ENCODE measurements around the gene C17orf113. TPM values are rescaled to one million over a fixed set of nuclear protein-coding genes. Genes with fewer than 3 reads are reported as not detected.
"Not testable (repeated sequence)": the region's sequence is repeated elsewhere in the genome, so short reads cannot be mapped to it uniquely, and the experiment has no call there.

C17orf113 gene
- total RNA-seq, 1 donor from 2014 or later, result 0.51 TPM

DNA sequence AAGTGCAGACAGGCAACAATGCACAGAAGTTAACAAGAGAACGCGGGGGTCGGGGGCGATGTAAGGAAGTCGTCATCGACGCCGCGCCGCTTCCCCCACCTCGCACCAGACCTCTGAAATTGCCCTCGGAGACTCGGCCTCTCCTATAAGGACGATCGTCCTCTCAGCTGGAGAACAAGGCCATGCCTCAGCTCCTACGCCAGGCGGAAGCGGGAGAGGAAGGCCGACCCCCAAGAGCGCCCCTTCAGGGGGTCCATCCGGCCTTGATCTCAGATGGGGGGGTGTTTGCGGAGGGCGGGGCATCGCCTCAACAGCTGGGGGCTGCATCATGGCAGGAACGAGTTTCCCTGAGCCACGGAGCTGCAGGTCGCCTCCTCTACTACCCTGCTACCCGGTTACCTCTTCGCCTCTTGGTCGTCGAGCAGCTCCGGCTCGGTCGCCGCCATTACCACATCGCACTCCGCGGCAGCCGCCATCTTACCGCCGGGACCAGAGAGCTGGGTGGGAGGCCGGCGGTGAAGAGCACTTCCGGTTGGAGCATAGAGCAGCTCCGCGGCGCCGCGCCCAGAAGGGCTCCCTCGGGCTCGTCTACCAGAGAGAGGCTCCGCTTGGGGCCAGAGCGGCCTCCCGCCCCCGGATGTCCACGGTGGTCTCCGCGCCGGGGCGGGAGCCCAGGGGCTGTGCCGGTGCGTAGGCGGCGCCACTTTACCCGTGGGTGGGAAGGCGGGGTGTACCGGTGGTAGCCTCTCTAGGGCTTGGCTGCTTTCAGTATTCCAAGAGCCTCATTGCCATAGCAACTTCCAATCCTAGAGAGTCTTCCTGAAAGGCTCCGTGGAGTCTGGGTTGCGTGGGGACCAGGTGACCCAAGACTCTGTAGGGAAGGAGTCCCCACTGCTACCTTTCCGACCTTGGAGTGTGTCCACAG, 33.2 kb downstream of the C17orf113 start, which contains the start of gene DNAJC7:
Gene DNAJC7 (minus strand): TSS at position 499 of the 925 bp plus-strand sequence. CDS start 23 bp downstream, at position 476.
- peak; percentile 92 for DNase-seq (ENCODE audit: low read depth)

DNA sequence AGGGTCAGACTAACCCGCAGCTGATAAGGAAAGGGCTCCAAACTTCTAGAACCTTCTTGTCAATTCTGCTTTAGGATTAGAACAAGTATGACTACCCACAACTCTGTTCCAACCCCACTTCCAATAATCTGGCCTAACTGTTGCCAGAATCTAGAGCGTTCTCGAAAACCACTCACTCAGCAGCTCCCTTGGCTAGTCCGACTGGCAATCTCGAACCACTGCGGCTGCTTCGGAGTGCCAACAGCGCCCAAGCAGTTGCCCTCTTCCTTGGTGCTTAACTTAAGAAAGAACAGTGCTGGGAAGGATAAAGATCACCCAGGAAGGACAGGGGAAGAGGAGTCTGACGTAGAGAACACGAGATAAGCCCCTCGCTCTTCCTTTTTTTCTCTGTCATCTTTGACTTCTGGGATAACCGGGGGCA, 34.0 kb downstream of the C17orf113 start:
- DNase-seq (ENCODE audit: low read depth), result peak; percentile 44

DNA sequence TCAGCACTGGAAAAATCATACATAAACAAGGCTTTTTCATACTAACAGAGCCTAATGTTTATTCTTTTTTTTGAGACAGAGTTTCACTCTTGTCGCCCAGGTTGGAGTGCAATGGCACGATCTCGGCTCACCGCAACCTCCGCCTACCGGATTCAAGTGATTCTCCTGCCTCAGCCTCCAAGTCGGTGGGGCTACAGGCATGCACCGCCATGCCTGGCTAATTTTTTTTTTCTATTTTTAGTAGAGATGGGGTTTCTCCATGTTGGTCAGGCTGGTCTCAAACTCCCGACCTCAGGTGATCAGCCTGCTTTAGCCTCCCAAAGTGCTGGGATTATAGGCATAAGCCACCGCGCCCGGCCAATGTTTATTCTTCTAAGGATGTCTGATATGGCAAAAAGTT, 36.7 kb downstream of the C17orf113 start:
- DNase-seq (ENCODE audit: low read depth), result not testable (repeated sequence)

DNA sequence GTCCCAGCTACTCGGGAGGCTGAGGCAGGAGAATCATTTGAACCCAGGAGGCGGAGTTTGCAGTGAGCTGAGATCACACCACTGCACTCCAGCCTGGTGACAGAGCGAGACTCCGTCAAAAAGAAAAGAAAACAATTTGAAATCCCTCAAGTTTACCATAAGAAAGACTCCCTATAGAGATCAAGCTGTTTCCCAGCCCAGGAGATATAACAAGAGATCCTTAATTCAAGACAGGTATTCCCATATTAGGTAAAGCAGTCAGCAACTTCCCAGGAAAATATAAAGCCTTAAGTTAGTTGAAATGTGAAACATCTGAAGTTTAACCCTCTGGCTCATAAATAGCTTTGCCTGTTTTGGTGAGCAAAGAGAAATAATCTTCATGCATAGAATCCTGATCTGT, 38.0 kb downstream of the C17orf113 start:
- DNase-seq (ENCODE audit: low read depth), result not testable (repeated sequence)

DNA sequence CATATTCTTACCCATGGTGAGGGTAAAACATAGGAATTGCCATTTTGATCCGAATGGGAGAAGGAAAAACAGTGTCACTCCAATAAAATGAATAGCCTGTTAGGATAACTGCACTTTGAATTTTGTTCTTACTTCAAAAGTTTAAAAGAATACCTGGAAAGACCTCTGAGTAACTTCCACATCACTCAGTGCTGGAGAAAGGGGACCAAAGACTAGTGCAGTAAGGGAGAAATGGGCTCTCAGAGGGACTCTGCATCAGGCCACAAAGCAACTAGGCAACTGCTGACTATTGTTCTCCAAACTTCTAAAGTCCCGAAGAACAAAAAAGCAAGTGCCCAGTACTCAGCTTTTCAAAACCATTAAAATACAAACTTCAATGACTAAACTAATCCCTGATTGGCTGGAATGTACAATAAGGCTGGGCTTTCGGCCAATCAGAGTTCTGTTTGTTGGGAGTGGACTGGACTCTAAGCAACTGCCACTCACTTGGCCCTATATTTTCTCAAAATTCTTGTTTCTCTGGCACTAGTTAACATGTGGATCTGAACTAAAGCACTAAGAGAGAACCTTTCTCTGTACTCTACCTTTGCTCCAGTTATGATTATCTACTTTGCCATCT, 39.4 kb downstream of the C17orf113 start:
- no peak for DNase-seq (ENCODE audit: low read depth)

DNA sequence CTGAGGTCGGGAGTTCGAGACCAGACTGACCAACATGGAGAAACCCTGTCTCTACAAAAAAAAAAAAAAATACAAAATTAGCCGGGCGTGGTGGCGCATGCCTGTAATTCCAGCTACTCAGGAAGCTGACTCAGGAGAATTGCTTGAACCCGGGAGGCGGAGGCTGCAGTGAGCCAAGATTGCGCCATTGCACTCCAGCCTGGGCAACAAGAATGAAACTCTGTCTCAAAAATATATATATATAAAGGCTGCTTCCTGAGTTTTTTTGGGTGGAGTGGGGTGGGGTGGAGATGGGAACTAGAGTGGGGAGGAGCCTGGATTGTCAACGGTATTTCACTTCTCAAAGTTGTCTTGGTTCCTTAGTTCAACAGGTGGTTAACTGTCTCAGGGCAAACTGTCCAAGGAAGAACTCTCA, 40.1 kb downstream of the C17orf113 start:
- not testable (repeated sequence) for DNase-seq (ENCODE audit: low read depth)

DNA sequence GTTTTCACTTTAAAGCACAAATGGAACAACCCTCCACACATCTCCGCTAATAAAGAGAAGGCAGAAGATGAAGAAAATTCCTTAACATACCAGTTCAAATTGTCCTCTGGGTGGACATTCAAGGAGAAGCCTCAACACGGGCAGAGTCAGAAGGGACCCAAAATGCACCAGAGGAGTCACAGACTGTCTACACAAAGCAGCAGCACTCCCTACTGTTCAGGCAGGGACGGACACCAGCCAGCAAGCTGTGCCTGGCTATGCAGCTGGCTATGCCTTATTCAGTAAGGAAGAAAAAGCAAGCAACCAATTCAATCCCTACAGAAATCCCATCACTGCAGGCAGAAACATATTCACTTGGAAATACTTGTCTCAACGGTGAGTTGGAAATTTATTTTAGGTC, 41.2 kb downstream of the C17orf113 start:
- no peak for DNase-seq (ENCODE audit: low read depth)

DNA sequence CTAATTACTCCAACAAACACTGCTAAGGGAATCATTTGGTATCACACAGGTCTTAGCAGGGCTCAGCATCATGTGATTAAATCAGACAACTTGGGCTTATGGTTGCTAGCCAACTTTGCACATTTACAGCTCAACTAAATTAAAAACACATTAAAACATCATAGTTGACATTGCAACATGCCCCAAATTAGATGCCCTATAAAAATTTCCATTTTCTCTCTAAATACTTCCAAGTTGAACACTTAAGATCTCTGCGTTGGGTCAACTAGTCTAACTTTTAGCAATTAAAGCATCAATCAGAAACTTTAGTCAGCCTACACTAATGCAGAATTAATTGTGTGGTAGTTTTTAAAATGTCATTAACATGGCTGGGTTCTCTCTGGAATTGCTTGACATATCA, 45.2 kb downstream of the C17orf113 start:
- no peak for DNase-seq (ENCODE audit: low read depth)

DNA sequence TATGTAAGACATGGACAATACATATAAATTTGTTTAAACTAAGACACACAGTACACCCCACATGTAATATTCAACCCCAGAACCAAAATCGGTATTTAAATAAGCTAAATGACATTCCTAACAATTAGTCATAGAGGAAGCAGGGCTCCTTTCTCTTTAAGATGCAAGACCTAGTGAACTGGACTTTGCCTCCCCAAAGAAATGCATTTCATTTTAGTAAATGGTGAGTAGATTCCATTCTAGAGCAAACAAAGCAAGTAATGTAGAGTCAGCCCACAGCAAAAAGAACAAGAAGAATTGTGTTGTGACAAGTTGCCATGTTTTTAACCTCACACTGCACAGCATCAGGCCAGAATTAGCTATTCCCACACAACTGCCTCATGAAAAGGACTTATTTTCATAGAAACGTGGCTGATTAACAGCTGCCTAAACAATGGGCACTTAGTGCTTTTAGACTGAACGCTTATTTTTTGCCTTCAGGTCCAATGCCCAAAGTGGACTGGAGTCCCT, 47.6 kb downstream of the C17orf113 start:
- no peak for DNase-seq (ENCODE audit: low read depth)

DNA sequence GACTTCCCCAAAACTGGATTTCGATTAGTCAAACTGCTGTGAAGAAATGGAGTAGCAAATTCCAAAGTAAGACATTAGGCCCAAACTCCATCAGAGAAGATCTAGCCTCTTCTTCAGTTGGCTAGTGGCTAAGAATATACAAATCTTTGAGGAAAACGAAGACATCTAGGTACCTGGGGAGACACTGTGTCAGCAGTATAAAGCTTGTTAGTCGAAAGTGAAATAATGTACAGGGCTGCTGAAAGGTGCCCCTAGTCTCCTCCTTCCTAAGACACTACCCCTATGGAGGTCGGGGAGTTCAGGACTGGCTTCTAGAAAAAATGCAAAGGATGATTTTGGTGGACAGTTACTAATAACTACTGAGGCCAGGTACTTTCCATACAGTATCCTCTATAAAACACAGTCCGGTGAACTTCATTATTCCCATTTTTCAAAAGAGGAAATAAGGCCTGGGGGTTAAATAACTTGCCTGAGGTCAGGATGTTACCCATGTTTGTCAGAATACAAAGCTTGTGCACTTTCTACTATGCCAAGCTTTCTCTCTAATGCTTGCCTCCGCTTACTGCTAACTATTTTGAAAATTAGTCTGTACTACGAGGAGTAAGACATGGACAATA, 48.1 kb downstream of the C17orf113 start:
- DNase-seq (ENCODE audit: low read depth), result no peak

DNA sequence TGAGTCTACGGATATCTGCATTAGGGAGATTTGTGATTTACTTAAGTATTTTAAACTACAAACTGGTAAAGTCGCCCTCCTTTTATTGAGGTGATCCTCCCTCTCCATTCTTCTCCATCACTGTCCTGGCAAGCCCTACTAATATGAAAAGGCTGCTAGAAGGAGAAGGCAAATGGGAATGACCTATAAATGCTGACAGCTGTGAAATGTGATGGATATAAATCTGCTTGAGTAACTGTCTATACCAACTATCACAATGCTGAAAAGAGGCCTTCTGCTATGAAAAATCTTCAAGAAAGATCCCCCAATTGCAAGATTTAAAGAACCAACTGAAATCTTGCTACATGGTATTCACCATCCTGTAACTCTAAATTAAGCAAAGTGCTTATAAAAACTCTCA, 48.7 kb downstream of the C17orf113 start:
- DNase-seq (ENCODE audit: low read depth), result no peak

DNA sequence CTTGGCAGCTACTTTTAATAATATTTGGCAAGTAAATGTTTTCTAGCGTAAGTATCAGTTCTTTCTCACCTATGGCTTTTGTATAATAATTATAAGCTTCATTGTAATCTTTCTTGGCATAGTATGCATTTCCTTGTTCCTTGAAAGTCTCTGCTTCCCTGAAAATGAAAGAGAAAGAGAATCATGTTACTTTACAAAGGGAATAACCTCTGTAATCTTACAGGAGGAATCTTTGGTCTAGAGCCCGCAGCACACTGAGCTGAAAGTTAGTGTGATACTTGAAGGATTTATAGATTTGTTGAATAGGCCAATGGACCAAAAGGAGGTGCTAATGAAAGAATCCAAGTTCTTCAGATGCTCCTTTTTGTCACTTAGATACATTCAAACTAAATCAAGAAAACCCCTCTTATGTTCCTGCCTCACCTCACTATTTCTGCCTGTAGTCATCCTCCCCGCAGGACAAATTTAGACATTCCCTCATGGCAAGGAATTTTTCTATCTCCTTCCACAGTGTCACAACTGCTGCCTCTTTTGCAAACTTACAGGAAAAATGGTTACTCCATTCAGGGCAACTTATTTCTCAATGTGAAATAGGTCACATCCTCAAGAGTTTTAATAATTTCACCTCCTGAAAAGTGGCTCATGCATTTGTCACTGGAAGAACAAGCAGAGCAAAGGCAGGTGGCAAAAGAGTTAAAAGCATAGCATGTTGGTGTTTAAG, 49.8 kb downstream of the C17orf113 start:
- DNase-seq (ENCODE audit: low read depth), result no peak

DNA sequence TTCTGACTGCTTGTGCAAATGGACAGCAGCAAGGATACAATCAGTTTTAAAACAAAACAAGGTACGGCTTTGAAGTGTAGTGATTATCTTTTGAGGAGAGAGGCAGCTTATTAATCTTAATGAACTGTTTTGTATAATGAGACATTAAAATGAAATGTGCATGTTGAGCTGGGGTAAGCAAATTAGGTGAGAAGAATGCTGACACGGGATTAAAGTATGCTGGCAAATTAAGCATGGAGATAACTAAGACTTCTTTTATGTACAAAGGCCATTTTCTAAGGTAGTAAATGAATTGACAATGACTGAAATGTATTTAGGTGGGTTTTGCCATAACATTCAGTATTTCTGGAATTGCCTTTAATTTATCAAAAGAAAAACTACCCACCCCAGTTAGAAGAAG, 51.9 kb downstream of the C17orf113 start:
- no peak for DNase-seq (ENCODE audit: low read depth)

DNA sequence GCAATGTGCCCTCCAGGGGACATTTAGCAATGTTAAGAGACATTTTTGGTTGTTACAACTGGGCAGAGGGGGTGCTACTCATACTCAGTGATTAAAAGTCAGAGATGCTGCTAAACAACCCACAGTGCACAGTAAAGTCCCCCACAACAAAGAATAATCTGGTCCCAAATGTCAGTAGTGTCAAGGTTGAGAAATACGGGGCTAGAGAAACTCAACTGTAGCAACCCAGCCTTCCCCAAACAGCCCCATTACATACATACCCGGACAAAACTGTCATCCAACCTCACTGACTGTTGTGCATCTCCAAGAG, 53.6 kb downstream of the C17orf113 start:
- DNase-seq (ENCODE audit: low read depth), result no peak

DNA sequence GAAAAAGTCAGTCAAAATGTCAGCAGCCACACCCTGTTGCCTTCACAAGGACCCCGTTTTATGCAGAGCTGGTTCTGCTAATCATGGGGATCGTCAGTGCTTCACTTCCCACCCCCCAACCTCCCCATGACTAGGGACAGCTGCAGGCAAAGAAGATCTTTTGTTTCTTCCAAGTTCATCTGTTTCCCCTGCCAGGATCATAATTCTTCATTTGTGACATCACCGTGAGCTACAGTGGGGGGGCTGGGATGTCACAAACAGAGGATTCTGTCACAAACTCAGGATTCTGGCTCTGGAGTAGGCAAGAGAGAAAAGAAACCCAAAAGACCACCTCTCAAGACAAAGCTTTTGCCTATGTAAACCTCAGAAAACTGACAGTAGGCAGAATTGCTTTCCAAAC, 57.8 kb downstream of the C17orf113 start:
- DNase-seq (ENCODE audit: low read depth), result peak; percentile 86

DNA sequence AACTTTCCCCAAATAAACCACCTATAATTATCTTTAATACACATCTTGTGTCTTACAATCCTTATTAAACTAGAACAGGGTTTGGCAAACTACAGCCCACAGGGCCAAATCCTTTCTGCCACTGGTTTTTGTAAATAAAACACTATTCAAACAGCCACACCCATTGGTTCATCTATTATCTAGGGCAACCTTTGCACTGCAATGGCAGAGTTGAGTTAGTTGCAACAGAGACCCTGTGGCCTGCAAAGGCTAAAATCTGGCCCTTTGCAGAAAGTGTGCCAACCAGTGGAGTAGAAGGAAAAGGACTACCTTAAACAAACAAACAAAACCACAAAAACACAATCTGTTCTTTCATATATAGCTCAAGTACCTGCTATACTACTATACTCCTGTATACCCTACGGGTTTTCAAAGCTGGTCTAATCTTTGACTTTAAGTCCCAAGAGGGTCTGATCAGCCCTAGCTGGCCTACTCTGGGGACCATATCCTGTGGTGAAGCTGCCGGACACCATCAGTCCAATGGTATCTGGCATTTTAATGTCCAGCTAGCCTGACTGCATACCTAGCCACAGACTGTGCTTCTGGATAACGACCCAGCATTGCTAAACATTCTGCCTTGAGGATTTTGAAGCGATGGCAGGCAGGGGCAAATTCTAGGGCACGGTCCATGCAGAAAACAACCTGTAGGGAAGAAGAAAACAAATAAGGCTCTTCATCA, 60.5 kb downstream of the C17orf113 start:
- no peak for DNase-seq (ENCODE audit: low read depth)

DNA sequence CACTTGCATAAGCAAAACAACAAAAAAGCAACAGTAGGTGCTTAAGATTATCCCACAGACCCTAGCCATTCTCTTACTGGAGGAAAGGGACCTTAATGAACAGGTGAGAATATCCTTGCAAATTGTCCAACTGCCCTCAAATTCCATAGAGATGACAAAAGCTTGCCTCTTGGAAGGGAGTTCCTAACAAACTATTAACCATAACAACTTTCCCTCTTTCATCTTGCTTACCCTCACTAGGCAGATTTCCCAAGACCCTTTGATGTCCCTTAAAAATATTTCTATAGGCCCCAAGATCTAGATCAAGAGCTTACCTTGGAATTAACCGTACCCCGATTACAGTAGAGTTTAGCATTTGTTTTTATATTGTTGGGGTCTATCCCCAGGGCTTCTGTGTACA, 62.0 kb downstream of the C17orf113 start:
- DNase-seq (ENCODE audit: low read depth), result no peak

Data from myocyte (in vitro differentiated cells).